GM21786 (cell line): ENCODE measurements around the gene PDCD5.
"Not testable (repeated sequence)": the region's sequence is repeated elsewhere in the genome, so short reads cannot be mapped to it uniquely, and the experiment has no call there.

Experiments used
- ATAC-seq: cut with Tn5 transposase; IDR thresholded peaks from one replicate; pipeline ENCODE4 v1.9.1; 2021; ENCODE audit not compliant: unreplicated experiment

The PDCD5 gene

GRCh38 chr19:32580901-32581704 lies at the start of gene PDCD5:
PDCD5 (plus strand) TSS chr19:32581190; CDS start chr19:32581262, 72 bp downstream.
- peak; percentile 94 for ATAC-seq

DNA sequence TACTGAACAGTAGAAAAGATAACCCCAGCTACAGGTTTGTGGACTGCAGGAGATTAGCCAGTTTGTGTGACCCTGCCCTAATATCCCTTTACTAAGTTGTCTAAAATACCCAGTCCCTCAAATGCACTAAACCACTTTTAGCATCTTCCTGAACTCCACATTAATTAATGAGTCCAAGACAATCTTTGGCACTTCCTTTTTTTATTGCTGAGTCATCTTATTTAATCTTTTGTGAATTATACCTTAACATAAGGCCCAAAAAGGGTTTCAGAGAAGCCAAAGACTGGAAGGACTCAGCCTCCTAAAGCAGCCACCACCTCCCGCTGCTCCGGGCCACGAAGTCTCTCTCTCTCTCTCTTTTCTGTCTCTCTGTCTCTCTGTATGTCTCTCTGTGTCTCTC lies 48.8 kb upstream of the PDCD5 start:
- ATAC-seq: no peak

GRCh38 chr19:32537580-32537979 lies 43.4 kb upstream of the PDCD5 start:
- ATAC-seq: no peak

GRCh38 chr19:32539240-32539916 lies 41.6 kb upstream of the PDCD5 start:
- no peak for ATAC-seq

DNA sequence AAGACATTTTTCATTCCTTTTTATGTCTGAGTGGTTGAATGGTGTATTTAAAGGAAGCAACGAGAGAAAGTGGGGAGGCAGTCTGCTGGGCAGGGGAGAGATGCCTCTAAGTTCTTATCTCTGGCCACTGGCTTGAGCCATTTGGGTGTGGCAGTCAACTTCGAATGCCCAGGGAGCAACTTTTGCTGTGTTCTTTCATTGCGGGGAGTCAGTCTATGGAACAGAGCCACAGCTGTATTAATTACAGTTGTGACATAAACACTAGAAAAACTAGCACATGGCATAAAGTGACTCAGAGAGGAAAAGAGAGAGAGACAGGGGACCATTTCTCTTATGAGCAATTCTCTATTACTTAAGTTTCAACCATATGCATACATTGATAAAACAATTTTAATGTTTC lies 40.4 kb upstream of the PDCD5 start:
- no peak for ATAC-seq

- not testable (repeated sequence) for ATAC-seq
Measured at GRCh38 chr19:32541376-32541775, 39.6 kb upstream of the PDCD5 start.

- ATAC-seq: no peak
Measured at GRCh38 chr19:32542477-32543108, 38.4 kb upstream of the PDCD5 start.

DNA sequence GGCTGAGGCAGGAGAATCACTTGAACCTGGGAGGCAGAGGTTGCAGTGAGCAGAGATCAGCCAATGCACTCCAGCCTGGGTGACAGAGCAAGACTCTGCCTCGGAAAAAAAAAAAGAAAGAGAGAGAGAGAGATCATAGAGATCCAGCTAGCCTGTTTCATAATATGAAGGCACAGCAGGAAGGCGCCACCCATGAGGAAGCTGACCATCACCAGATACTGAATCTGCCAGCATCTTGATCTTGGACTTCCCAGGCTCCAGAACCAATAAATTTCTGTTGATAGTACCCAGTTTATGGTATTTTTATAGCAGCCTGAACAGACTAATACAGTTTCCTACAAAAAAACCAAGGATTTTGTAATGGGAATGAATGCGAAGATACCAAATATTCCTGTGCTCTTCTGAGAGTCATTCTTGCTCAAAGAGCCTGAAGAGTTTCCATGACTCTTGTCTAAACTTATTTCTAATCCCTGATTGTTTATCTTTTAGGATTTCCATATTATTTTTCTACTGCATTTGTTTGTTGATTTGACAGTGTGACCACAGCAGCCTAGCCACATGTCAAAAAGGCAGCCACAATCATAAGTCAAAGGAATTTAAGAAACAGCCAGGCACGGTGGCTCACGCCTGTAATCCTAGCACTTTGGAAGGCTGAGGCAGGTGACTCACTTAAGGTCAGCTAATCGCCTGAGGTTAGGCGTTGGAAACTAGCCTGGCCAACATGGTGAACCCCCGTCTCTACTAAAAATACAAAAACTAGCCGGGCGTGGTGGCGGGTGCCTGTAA lies 37.7 kb upstream of the PDCD5 start:
- ATAC-seq: no peak

DNA sequence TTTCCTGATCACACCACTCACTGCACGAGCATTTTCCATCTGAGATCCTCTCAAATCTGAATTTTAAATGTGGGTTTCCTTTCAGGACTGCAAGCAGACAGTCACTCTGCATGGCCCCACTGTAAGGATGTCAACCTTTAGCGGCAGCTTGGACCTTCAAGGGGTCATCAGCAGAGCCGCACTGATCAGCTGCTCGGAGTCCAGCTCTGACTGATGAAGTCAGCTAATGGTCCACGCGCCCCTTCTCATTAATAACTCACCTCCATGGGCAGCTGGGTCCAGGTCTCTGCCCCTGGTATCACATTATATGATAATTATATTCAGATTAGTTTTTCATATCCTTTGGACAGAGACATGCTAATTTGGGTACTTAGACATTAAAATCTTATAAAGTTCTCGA lies 36.1 kb upstream of the PDCD5 start:
- no peak for ATAC-seq

DNA sequence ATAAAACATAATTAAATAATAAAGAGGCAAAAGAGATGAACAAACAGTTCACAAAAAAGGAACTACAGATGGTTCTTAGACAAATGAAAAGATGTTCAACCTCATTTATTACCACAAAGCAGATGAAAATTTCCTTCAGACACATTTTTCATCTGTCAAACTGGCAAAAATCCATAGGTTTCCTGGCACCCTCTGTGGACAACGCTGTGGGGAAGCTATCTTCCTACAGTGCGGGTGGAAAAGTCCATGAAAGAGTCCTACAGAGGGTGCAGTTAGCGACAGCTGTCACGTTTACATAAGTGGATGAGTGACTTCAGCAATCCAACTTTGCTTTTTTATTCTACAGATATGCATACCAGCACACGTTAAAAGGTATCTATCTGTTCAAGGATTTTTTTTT lies 30.3 kb upstream of the PDCD5 start:
- no peak for ATAC-seq

DNA sequence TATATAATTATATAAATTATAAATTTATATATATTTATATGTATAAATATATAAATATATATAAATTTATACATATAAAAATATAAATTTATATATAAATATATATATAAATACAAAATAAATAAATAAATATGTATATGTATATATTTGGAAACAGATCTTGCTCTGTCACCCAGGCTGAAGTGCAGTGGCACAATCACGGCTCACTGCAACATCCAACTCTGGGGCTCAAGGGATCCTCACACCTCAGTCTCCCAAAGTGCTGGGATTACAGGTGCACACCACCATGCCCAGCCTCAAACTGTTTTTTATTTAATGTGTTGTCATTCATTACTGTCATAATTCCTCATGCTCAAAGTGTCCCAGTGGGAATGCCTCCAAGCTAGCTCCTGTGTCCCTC lies 25.2 kb upstream of the PDCD5 start:
- no peak for ATAC-seq

GRCh38 chr19:32558607-32559228 lies 22.3 kb upstream of the PDCD5 start:
- no peak for ATAC-seq

GRCh38 chr19:32563761-32564160 lies 17.2 kb upstream of the PDCD5 start:
- no peak for ATAC-seq

DNA sequence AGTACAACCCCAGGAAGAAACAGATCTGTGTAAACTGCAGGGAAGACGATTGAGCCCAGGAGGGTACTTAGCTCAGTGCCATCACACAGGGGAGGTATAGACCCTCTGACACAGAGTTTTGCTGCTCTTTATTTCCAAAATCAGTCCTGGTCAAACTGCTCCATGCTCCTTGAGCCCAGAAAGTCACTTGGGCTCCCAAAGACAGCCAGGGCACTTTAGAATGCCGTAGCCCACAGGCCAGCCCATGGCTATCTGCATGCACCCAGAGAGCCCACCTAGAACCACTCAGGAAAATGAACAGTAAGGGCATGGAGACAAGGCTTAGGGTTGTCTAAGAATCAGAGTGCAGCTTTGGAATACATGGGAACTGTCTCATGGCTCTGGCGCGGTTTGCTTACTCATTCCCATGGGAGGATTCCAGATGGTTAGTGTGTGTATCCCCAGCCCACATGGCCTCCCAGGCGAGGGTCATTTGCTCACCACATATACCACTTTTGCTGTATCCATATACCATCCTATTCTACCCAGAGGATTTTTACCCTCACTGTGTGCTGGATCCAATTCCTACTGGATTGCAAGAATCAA lies 14.7 kb upstream of the PDCD5 start:
- no peak for ATAC-seq

DNA sequence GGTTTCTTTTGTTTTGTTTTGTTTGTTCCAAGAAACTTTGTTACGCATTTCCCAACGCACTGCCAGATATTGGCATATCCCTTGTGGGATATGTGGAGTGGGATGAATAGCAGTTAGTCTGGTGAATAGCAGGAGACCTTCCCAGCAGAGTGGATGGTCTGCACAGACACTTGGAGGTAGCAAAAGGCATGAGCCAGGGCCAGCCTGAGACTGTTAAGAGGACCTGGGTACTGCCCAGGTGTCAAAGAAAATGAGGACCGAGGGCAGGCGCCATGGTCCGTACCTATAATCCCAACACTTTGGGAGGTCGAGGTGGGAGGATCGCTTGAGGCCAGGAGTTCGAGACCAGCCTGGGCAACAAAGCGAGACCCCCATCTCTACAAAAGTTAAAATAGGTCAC lies 13.5 kb upstream of the PDCD5 start:
- no peak for ATAC-seq

- no peak for ATAC-seq
Measured at GRCh38 chr19:32570081-32570785, 10.8 kb upstream of the PDCD5 start.

GRCh38 chr19:32571471-32572075 lies 9.4 kb upstream of the PDCD5 start:
- not testable (repeated sequence) for ATAC-seq

DNA sequence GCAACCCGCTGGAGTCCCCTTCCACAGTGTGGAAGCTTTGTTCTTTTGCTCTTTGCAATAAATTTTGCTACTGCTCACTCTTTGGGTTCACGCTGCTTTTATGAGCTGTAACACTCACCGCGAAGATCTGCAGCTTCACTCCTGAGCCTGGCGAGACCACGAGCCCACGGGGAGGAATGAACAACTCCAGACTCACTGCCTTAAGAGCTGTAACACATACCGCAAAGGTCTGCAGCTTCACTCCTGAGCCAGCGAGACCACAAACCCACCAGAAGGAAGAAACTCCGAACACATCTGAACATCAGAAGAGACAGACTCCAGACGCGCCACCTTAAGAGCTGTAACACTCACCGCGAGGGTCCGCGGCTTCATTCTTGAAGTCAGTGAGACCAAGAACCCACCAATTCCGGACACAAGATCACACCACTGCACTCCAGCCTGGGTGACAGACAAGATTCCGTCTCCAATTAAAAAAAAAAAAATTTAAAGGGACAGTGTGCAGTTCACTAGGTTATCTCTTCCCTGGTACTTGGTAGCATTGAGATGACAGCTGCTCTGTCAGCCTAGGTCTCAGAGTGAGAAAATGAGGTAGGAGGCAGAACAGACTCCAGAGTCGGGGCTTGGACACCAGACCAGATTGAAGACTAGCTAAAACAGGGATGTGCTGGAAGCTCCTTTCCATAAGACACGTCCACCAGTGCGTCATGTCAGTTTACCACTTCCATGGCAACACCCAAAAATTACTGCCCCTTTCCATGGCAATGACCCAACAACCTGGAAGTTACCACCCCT lies 8.1 kb upstream of the PDCD5 start:
- not testable (repeated sequence) for ATAC-seq

DNA sequence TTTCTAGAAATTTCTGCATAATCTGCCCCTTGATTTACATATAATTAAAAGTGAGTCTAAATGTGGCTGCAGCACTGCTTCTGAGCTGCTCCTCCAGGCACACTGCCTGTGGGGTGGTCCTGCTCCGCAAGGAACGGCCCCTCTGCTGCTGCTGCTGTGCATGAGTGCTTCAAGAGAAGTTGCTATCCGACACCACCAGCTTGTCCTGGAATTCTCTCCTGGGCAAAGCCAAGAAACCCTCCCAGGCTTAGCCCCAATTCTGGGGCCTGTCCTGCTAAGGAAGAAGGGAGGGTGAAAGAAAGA lies 7.5 kb upstream of the PDCD5 start:
- ATAC-seq: no peak
